ENCODE data around the gene SYNC. TPM values are rescaled to one million over a fixed set of nuclear protein-coding genes. Genes with fewer than 3 reads are reported as not detected.
A peak's percentile ranks its signal among the peaks of the same experiment; 100 is the strongest.

The SYNC gene
- polyA plus RNA-seq, 3 donors = 0.05 TPM; not detected in 2

- H3K27ac Mint-ChIP-seq = no peak overlapping the region
- H3K36me3 ChIP-seq (replicated peaks in 1 of 2; ENCODE audit: control insufficient read depth in 1 of 2, insufficient read depth in 2 of 2, low read length in 2 of 2) = no peaks in the 10 kb centered on the region
- peak overlapping the region; percentile 86 for H2AFZ ChIP-seq (ENCODE audit: insufficient read depth, low read depth, low read length, poor library complexity, severe bottlenecking)
- H3K27me3 Mint-ChIP-seq (ENCODE audit: low read depth in 3 of 3) = peaks cover 2 to 16% (median 15%) of the 10 kb centered on the region in 3 donors
- WGBS (ENCODE audit: insufficient coverage) = 0% methylated on average over 2 of the region's 4 CpGs
- H3K4me2 ChIP-seq (replicated peaks; ENCODE audit: extremely low read depth, low read length, poor library complexity, severe bottlenecking) = peak overlapping the region; percentile 91
- H3K36me3 Mint-ChIP-seq = peaks cover 0 to 4% of the 10 kb centered on the region in 2 donors
- H3K9me3 ChIP-seq (replicated peaks in 1 of 2; ENCODE audit: control insufficient read depth in 1 of 2, insufficient read depth in 1 of 2, low read length in 2 of 2) = no peaks in the 10 kb centered on the region
- peaks cover 16% of the 10 kb centered on the region for H3K4me1 Mint-ChIP-seq
- peaks cover 0 to 7% of the 10 kb centered on the region in 2 donors for H3K27me3 ChIP-seq (ENCODE audit: control insufficient read depth in 2 of 2, insufficient read depth in 2 of 2, low read length in 2 of 2)
- no peak overlapping the region for H3K27ac ChIP-seq (ENCODE audit: low read depth in 1 of 2, low read length in 2 of 2)
- H3K4me3 Mint-ChIP-seq = peak overlapping the region; percentile 85 to 89
- H3K79me2 ChIP-seq (ENCODE audit: insufficient read depth, low read length) = no peaks in the 10 kb centered on the region
- H3K4me1 ChIP-seq (ENCODE audit: control insufficient read depth in 1 of 2, insufficient read depth in 2 of 2, low read length in 2 of 2) = peaks cover 19 to 24% of the 10 kb centered on the region in 2 donors
- intact Hi-C loops (cut with micrococcal nuclease) = no loop called here
- no peak overlapping the region for H3K9ac ChIP-seq (ENCODE audit: insufficient read depth, low read length, poor library complexity, severe bottlenecking)
- no peak for TF ChIP-seq CTCF (IDR thresholded peaks at IDR 0.05)
- H3K4me3 ChIP-seq (replicated peaks in 1 of 3; ENCODE audit: low read depth in 2 of 3, low read length in 3 of 3) = peak overlapping the region in 2 of 3 experiments; percentile 55 to 77
- peaks cover 0 to 3% (median 0%) of the 10 kb centered on the region in 7 donors for H3K9me3 Mint-ChIP-seq
- no peaks in the 10 kb centered on the region for H4K20me1 ChIP-seq (ENCODE audit: insufficient read depth, low read length)
- no peak for DNase-seq
These were observed 40.4 kb upstream of the SYNC start for GRCh38 chr1:32742956-32743355.

GRCh38 chr1:32742199-32742947 is 39.8 kb upstream of the SYNC start:
- Mint-ChIP-seq H3K36me3 (peaks cover 0 to 4% of the 10 kb centered on the region in 2 donors), H3K9me3 (peaks cover 0 to 3% (median 0%) of the 10 kb centered on the region in 7 donors), H3K4me3 (peak overlapping the region; percentile 85 to 89), H3K27me3 (ENCODE audit: low read depth in 3 of 3) (peaks cover 2 to 16% (median 15%) of the 10 kb centered on the region in 3 donors), H3K27ac (peak overlapping the region in 1 of 7 donors; percentile 75), H3K4me1 (peaks cover 16% of the 10 kb centered on the region)
- peak overlapping the region; percentile 86 for H2AFZ ChIP-seq (ENCODE audit: insufficient read depth, low read depth, low read length, poor library complexity, severe bottlenecking)
- intact Hi-C loops (cut with micrococcal nuclease) = no loop called here
- peak overlapping the region; percentile 91 for H3K4me2 ChIP-seq (replicated peaks; ENCODE audit: extremely low read depth, low read length, poor library complexity, severe bottlenecking)
- H3K9ac ChIP-seq (ENCODE audit: insufficient read depth, low read length, poor library complexity, severe bottlenecking) = peak overlapping the region; percentile 64
- TF ChIP-seq CTCF (IDR thresholded peaks at IDR 0.05) = no peak
- WGBS (ENCODE audit: insufficient coverage) = 5% methylated on average over 19 of the region's 28 CpGs
- H3K4me1 ChIP-seq (ENCODE audit: control insufficient read depth in 1 of 2, insufficient read depth in 2 of 2, low read length in 2 of 2) = peaks cover 19 to 24% of the 10 kb centered on the region in 2 donors
- H3K4me3 ChIP-seq (replicated peaks in 1 of 3; ENCODE audit: low read depth in 2 of 3, low read length in 3 of 3) = peak overlapping the region; percentile 55 to 77 (median 59)
- H3K9me3 ChIP-seq (replicated peaks in 1 of 2; ENCODE audit: control insufficient read depth in 1 of 2, insufficient read depth in 1 of 2, low read length in 2 of 2) = no peaks in the 10 kb centered on the region
- H3K27ac ChIP-seq (ENCODE audit: low read depth in 1 of 2, low read length in 2 of 2) = no peak overlapping the region
- peaks cover 0 to 7% of the 10 kb centered on the region in 2 donors for H3K27me3 ChIP-seq (ENCODE audit: control insufficient read depth in 2 of 2, insufficient read depth in 2 of 2, low read length in 2 of 2)
- H3K79me2 ChIP-seq (ENCODE audit: insufficient read depth, low read length) = no peaks in the 10 kb centered on the region
- H3K36me3 ChIP-seq (replicated peaks in 1 of 2; ENCODE audit: control insufficient read depth in 1 of 2, insufficient read depth in 2 of 2, low read length in 2 of 2) = no peaks in the 10 kb centered on the region
- peak in 1 of 3 donors; percentile 22 for DNase-seq
- H4K20me1 ChIP-seq (ENCODE audit: insufficient read depth, low read length) = no peaks in the 10 kb centered on the region

Measured in CD14-positive monocyte (primary cell).